ENCODE results near the gene CARNS1. TPM values are rescaled to one million over a fixed set of nuclear protein-coding genes. Genes with fewer than 3 reads are reported as not detected.
A peak's percentile ranks its signal among the peaks of the same experiment; 100 is the strongest.

The CARNS1 gene
- total and polyA plus RNA-seq, 8 donors: 0.29 to 33.3 (median 2.9) TPM

DNA sequence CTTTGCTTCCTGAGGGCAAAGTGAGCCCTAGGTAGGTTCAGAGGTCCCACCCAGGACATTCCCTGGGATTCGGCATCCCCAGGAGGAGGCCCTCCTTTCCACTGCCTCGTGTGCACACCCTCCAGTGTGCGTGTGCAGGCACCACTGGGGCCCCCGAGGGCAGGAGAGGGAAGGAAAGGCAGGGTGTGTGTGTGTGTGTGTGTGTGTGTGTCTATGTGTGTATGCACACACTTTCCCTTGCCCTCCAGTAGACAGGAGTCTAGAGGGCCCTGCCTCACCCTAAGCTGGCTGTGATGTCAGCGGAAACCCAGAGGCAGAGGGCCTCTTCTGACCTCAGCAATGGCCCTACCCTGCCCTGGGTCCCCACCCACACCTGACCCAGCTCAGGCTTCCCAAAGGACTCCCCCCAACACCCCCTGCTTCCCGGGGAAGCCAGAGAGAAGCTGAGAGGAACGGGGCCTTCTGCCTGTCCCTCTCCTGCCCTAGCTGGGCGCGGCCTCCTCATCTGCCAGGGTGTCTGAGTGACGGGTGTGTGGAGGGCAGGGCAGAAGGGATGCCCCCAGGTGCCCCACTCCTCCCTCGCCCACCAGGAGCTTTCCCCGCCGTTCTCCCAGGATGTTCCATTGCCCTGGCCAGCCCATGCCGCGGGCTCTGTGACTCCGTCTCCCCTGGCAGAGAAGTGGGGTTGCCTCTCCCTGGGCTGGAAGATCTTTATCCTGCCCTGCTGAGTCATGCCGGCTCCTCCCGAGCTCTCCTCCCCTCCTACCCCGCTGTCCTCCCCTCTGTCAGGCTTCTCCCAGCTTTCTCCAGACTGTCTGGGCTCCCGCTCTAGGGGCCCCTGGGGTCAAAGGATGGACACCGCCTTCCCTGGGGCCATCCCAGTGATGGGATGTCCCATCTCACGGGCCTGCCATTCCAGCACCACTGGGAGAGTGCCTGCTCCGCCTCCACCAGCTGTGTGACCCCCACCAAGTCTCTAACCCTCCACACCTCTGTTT lies 36.1 kb upstream of the CARNS1 start:
- no peaks in the 10 kb centered on the region for H3K9me3 ChIP-seq
- no peak overlapping the region for H3K4me3 ChIP-seq
- no peak overlapping the region for H3K27ac ChIP-seq
- 64 to 76% (median 74%) methylated on average over 18 to 23 of the region's 23 CpGs for WGBS, 5 donors
- H3K27me3 ChIP-seq: peaks cover 0 to 5% (median 0%) of the 10 kb centered on the region in 3 donors
- no peak for TF ChIP-seq POLR2A (IDR thresholded peaks at IDR 0.05)
- no peak for TF ChIP-seq POLR2AphosphoS5 (IDR thresholded peaks at IDR 0.05)
- TF ChIP-seq EP300 (IDR thresholded peaks at IDR 0.05): no peak
- TF ChIP-seq, protein P1, sequence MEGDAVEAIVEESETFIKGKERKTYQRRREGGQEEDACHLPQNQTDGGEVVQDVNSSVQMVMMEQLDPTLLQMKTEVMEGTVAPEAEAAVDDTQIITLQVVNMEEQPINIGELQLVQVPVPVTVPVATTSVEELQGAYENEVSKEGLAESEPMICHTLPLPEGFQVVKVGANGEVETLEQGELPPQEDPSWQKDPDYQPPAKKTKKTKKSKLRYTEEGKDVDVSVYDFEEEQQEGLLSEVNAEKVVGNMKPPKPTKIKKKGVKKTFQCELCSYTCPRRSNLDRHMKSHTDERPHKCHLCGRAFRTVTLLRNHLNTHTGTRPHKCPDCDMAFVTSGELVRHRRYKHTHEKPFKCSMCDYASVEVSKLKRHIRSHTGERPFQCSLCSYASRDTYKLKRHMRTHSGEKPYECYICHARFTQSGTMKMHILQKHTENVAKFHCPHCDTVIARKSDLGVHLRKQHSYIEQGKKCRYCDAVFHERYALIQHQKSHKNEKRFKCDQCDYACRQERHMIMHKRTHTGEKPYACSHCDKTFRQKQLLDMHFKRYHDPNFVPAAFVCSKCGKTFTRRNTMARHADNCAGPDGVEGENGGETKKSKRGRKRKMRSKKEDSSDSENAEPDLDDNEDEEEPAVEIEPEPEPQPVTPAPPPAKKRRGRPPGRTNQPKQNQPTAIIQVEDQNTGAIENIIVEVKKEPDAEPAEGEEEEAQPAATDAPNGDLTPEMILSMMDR (IDR thresholded peaks at IDR 0.05): no peak
- peaks cover 18 to 50% (median 21%) of the 10 kb centered on the region in 4 donors for H3K4me1 ChIP-seq
- intact Hi-C loops (cut with DNase I; ENCODE audit: low total_unique reads): loop anchor here (5.0 to 10.0 kb wide), 2 partner anchors 32 to 125 kb away; no protein-coding TSS in a partner anchor
- H3K36me3 ChIP-seq: no peaks in the 10 kb centered on the region
- peak in 1 of 2 donors; percentile 22 for DNase-seq

DNA sequence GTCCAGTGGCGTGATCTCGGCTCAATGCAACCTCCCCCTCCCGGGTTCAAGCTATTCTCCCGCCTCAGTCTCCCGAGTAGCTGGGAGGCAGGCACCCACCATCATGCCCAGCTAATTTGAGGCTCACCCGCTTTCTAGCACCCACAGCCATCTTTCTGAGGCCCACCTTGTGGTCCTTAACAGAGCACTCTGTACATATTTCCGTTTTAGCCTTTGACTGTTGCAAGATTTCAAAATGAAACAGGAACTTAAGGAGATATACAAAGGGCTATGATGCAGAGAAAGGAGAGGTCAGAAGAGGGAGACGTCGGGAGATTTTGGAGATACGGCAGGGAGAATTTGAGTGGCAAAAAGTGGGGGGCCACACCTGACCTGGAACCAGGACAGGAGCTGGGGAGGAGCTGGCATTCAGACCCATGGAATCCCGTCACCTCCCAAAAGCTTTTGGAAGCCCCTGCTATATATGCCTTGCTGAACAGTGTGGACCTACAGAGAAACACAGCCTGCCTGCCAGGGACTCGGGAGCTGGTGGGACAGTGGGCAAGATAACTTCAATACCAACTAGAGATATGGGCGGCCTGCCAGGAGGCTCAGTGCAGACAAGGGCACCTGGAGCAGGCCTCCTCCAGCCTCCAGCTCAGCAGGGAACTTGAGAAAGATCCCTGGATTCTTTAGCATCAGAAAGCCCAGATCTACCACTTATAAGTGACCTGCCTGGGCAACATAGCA lies 34.1 kb upstream of the CARNS1 start:
- 68 to 77% (median 73%) methylated on average over 13 of the region's 13 CpGs for WGBS, 5 donors

DNA sequence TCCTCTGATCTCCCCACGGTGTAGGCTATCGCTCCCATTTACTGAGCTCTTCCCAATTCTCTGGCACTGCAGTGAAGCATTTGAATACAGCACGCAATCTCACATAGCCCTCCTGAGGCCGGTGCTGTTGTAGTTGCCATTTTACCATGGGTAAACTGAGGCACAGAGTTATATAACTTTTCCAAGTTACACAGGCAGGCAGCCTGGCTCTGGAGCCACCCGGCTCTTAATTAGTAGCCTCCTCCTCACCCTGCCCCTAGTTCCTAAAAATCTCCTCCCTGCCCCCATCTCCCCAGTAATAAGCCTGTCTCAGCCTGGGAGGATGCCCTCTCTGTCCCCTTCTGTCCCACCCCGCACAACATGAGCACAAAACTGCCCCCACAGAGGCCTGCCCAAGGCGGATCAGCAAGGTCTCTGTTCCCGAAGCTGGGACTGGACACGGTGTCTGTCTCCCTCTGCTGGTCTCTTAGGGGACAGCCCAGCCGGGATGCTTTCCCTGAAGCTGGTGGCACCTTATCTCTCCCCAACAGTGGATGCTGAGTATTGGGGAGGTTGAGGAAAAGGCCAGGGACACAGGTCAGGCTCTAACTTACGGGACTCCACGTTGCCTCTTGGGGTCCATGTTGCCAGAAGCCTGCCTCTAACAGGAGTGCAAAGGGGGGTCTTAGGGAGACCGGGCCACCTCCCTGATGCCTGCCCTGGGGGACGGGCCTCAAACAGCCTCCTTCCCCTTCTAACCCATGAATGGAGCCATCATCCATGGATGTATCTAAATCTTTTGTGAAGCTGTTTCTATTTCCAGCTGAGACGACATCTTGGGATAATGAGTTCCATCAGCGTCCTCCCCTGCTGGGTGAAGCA lies 33.0 kb upstream of the CARNS1 start:
- no peak overlapping the region for H3K4me3 ChIP-seq
- intact Hi-C loops (cut with DNase I; ENCODE audit: low total_unique reads): loop anchor here (5.0 to 10.0 kb wide), 2 partner anchors 35 to 128 kb away; no protein-coding TSS in a partner anchor
- H3K36me3 ChIP-seq: no peaks in the 10 kb centered on the region
- no peaks in the 10 kb centered on the region for H3K9me3 ChIP-seq
- H3K27me3 ChIP-seq: peaks cover 0 to 5% (median 0%) of the 10 kb centered on the region in 3 donors
- no peak overlapping the region for H3K27ac ChIP-seq
- peak; percentile 88 to 92 for DNase-seq
- H3K4me1 ChIP-seq: peaks cover 4 to 41% (median 7%) of the 10 kb centered on the region in 4 donors
- WGBS, 5 donors: 40 to 51% (median 46%) methylated on average over 14 to 16 of the region's 16 CpGs
- no peak for TF ChIP-seq POLR2A (IDR thresholded peaks at IDR 0.05)
- TF ChIP-seq, protein P1 (IDR thresholded peaks at IDR 0.05): peak in 5 of 7 experiments; percentile 86 to 98 (median 91)
- no peak for TF ChIP-seq EP300 (IDR thresholded peaks at IDR 0.05)
- TF ChIP-seq POLR2AphosphoS5 (IDR thresholded peaks at IDR 0.05): peak in 1 of 3 donors; percentile 64

More for the DNA sequence above, 34.1 kb upstream of the CARNS1 start:
- peak in 1 of 2 donors; percentile 20 for DNase-seq
- Histone ChIP-seq H3K27me3 (peaks cover 0 to 5% (median 0%) of the 10 kb centered on the region in 3 donors), H3K4me3 (no peak overlapping the region), H3K9me3 (no peaks in the 10 kb centered on the region), H3K36me3 (no peaks in the 10 kb centered on the region), H3K4me1 (peaks cover 4 to 41% (median 7%) of the 10 kb centered on the region in 4 donors), H3K27ac (peak overlapping the region in 3 of 5 donors; percentile 7 to 48 (median 39))
- intact Hi-C loops (cut with DNase I; ENCODE audit: low total_unique reads): loop anchor here (5.0 to 10.0 kb wide), 2 partner anchors 34 to 127 kb away; no protein-coding TSS in a partner anchor
- no peak for TF ChIP-seq POLR2AphosphoS5 (IDR thresholded peaks at IDR 0.05)
- TF ChIP-seq, protein P1 (IDR thresholded peaks at IDR 0.05): no peak
- no peak for TF ChIP-seq EP300 (IDR thresholded peaks at IDR 0.05)
- no peak for TF ChIP-seq POLR2A (IDR thresholded peaks at IDR 0.05)

Data from stomach (tissue), 9 donors.